ENCODE measurements around the gene C6.
"Not testable (repeated sequence)": the region's sequence is repeated elsewhere in the genome, so short reads cannot be mapped to it uniquely, and the experiment has no call there.

Gene C6

GRCh38 chr5:41213340-41213739 is at the start of gene C6:
C6 (minus strand) TSS chr5:41213532; CDS start chr5:41203230, 10,302 bp downstream.
- no peak for ATAC-seq

- ATAC-seq, result no peak
Observed at GRCh38 chr5:41256400-41256799, 43.1 kb upstream of the C6 start.

GRCh38 chr5:41253109-41253508 is 39.8 kb upstream of the C6 start:
- ATAC-seq, result no peak

GRCh38 chr5:41252036-41252435 is 38.7 kb upstream of the C6 start:
- ATAC-seq, result no peak

GRCh38 chr5:41250351-41250987 is 37.1 kb upstream of the C6 start:
- no peak for ATAC-seq

- ATAC-seq, result no peak
Observed at GRCh38 chr5:41247135-41247534, 33.8 kb upstream of the C6 start.

GRCh38 chr5:41246376-41246775 is 33.0 kb upstream of the C6 start:
- no peak for ATAC-seq

GRCh38 chr5:41243558-41243957 is 30.2 kb upstream of the C6 start:
- no peak for ATAC-seq

- ATAC-seq, result no peak
Observed at GRCh38 chr5:41240985-41241384, 27.7 kb upstream of the C6 start.

GRCh38 chr5:41240390-41240789 is 27.1 kb upstream of the C6 start:
- ATAC-seq, result no peak

GRCh38 chr5:41234475-41234874 is 21.1 kb upstream of the C6 start:
- ATAC-seq, result no peak

- no peak for ATAC-seq
Observed at GRCh38 chr5:41232797-41233196, 19.5 kb upstream of the C6 start.

GRCh38 chr5:41230276-41230675 is 16.9 kb upstream of the C6 start:
- ATAC-seq, result not testable (repeated sequence)

GRCh38 chr5:41223962-41224361 is 10.6 kb upstream of the C6 start:
- ATAC-seq, result no peak

GRCh38 chr5:41219658-41220269 is 6.4 kb upstream of the C6 start:
- ATAC-seq, result no peak

GRCh38 chr5:41218929-41219657 is 5.8 kb upstream of the C6 start:
- no peak for ATAC-seq

- no peak for ATAC-seq
Observed at GRCh38 chr5:41214182-41214581, 850 bp upstream of the C6 start.

- no peak for ATAC-seq
Observed at GRCh38 chr5:41212935-41213334, 397 bp downstream of the C6 start.

GRCh38 chr5:41211417-41211816 is 1.9 kb downstream of the C6 start:
- no peak for ATAC-seq

GRCh38 chr5:41205475-41205874 is 7.9 kb downstream of the C6 start:
- ATAC-seq, result not testable (repeated sequence)

- ATAC-seq, result no peak
Observed at GRCh38 chr5:41203033-41203432, 10.3 kb downstream of the C6 start.

GRCh38 chr5:41201082-41201772 is 12.1 kb downstream of the C6 start:
- ATAC-seq, result no peak

GRCh38 chr5:41200506-41200905 is 12.8 kb downstream of the C6 start:
- ATAC-seq, result no peak

- no peak for ATAC-seq
Observed at GRCh38 chr5:41199660-41200059, 13.7 kb downstream of the C6 start.

Measured in activated CD4-positive, CD25-positive, alpha-beta regulatory T cell treated with anti-CD3 and anti-CD28 coated beads, Interleukin-2, amount 50 U/mL, for 24 hours (primary cell).